Astrocyte (in vitro differentiated cells and primary cell): ENCODE results near the gene SENP3. TPM values are rescaled to one million over a fixed set of nuclear protein-coding genes. Genes with fewer than 3 reads are reported as not detected.
A peak's percentile ranks its signal among the peaks of the same experiment; 100 is the strongest.

Experiments
- DNase-seq: peaks from one replicate; pipeline ENCODE4 v3.0.0-alpha.2; 2010; ENCODE audit warnings: low read depth
- FAIRE-seq: peaks from 2 replicates; lab custom pipeline; 2011; peaks lifted over from hg19 to GRCh38; lab: Jason Lieb, UNC
- H2AFZ ChIP-seq: 2 replicates; pipeline ENCODE4 v1.6.0; 2012; ENCODE audit warnings: low read depth, low read length, inconsistent platforms
- H3K27ac ChIP-seq: 2 replicates; pipeline ENCODE4 v1.5.1; 2011; ENCODE audit warnings: low read depth, low read length, inconsistent platforms
- H3K27me3 ChIP-seq: 2 replicates; pipeline ENCODE4 v1.6.0; 2011; ENCODE audit warnings: low read length, inconsistent platforms; ENCODE audit not compliant: insufficient read depth
- H3K36me3 ChIP-seq: 2 replicates; pipeline ENCODE4 v1.5.1; 2011; ENCODE audit warnings: low read length, inconsistent platforms; ENCODE audit not compliant: insufficient read depth
- H3K4me1 ChIP-seq: 2 replicates; pipeline ENCODE4 v1.5.1; 2011; ENCODE audit warnings: low read length, inconsistent platforms; ENCODE audit not compliant: insufficient read depth
- H3K4me2 ChIP-seq: 2 replicates; pipeline ENCODE4 v1.6.0; 2012; ENCODE audit warnings: low read length, inconsistent platforms
- H3K4me3 ChIP-seq: 2 replicates; pipeline ENCODE4 v1.5.1; 2011; ENCODE audit warnings: low read depth, mild to moderate bottlenecking, low read length, inconsistent platforms; ENCODE audit not compliant: insufficient read depth
- H3K79me2 ChIP-seq: 2 replicates; pipeline ENCODE4 v1.6.0; 2012; ENCODE audit warnings: mild to moderate bottlenecking, low read length, inconsistent platforms; ENCODE audit not compliant: insufficient read depth
- H3K9ac ChIP-seq: 2 replicates; pipeline ENCODE4 v1.6.0; 2012; ENCODE audit warnings: mild to moderate bottlenecking, low read length, inconsistent platforms
- H3K9me3 ChIP-seq: 2 replicates; pipeline ENCODE4 v1.5.1; 2012; ENCODE audit warnings: low read depth, mild to moderate bottlenecking, low read length, inconsistent platforms; ENCODE audit not compliant: insufficient read depth
- H4K20me1 ChIP-seq: 2 replicates; pipeline ENCODE4 v1.6.0; 2012; ENCODE audit warnings: low read length, inconsistent platforms; ENCODE audit not compliant: insufficient read depth
- H3K27ac Mint-ChIP-seq: one replicate; pipeline ENCODE4 v1.8.0; 2021; ENCODE audit warnings: mild to moderate bottlenecking, mixed read lengths; ENCODE audit not compliant: unreplicated experiment
- H3K27me3 Mint-ChIP-seq: one replicate; pipeline ENCODE4 v1.8.0; 2021; ENCODE audit warnings: low read depth, mixed read lengths; ENCODE audit not compliant: unreplicated experiment
- H3K36me3 Mint-ChIP-seq: one replicate; pipeline ENCODE4 v1.8.0; 2021; ENCODE audit warnings: low read depth, mixed read lengths; ENCODE audit not compliant: unreplicated experiment
- H3K4me1 Mint-ChIP-seq: one replicate; pipeline ENCODE4 v1.8.0; 2021; ENCODE audit warnings: low read depth, mixed read lengths; ENCODE audit not compliant: unreplicated experiment
- H3K4me3 Mint-ChIP-seq: one replicate; pipeline ENCODE4 v1.8.0; 2021; ENCODE audit warnings: mild to moderate bottlenecking, moderate library complexity, mixed read lengths; ENCODE audit not compliant: unreplicated experiment
- H3K9me3 Mint-ChIP-seq: one replicate; pipeline ENCODE4 v1.8.0; 2021; ENCODE audit warnings: mild to moderate bottlenecking, mixed read lengths; ENCODE audit not compliant: unreplicated experiment
- EZH2 ChIP-seq: IDR thresholded peaks from 2 replicates; pipeline ENCODE4 v1.6.1; 2012; ENCODE audit warnings: mild to moderate bottlenecking, low read length, inconsistent platforms; ENCODE audit not compliant: insufficient read depth
- total RNA-seq: library from RNA; stranded (reverse); gene quantifications from 2 replicates; pipeline ENCODE4 v1.2.1, GENCODE V29; 2021
- TF ChIP-seq, protein P1 (sequence below): IDR thresholded peaks from 2 replicates; pipeline ENCODE4 v1.5.1; 2011; ENCODE audit warnings: low read depth, mild to moderate bottlenecking, inconsistent platforms, low read length, moderate library complexity; ENCODE audit not compliant: insufficient read depth

Gene SENP3
- total RNA-seq, 1 donor from 2014 or later = 51.4 TPM

- Histone ChIP-seq H3K4me1 (peaks cover 37% of the 10 kb centered on the region), H3K4me2 (peak overlapping the region; percentile 97), H3K27ac (peak overlapping the region; percentile 43), H3K9ac (peak overlapping the region; percentile 100), H3K79me2 (peaks cover 85% of the 10 kb centered on the region), H3K9me3 (no peaks in the 10 kb centered on the region), H3K4me3 (peak overlapping the region; percentile 88), H3K27me3 (no peaks in the 10 kb centered on the region), H2AFZ (no peak overlapping the region), H3K36me3 (peaks cover 62% of the 10 kb centered on the region), H4K20me1 (peaks cover 72% of the 10 kb centered on the region)
- H3K4me3 Mint-ChIP-seq = peak overlapping the region; percentile 97
- H3K4me1 Mint-ChIP-seq = peaks cover 46% of the 10 kb centered on the region
- H3K27ac Mint-ChIP-seq = peak overlapping the region; percentile 78
- H3K9me3 Mint-ChIP-seq = no peaks in the 10 kb centered on the region
- no peak for FAIRE-seq
- TF ChIP-seq EZH2 = no peak
- TF ChIP-seq, protein P1, sequence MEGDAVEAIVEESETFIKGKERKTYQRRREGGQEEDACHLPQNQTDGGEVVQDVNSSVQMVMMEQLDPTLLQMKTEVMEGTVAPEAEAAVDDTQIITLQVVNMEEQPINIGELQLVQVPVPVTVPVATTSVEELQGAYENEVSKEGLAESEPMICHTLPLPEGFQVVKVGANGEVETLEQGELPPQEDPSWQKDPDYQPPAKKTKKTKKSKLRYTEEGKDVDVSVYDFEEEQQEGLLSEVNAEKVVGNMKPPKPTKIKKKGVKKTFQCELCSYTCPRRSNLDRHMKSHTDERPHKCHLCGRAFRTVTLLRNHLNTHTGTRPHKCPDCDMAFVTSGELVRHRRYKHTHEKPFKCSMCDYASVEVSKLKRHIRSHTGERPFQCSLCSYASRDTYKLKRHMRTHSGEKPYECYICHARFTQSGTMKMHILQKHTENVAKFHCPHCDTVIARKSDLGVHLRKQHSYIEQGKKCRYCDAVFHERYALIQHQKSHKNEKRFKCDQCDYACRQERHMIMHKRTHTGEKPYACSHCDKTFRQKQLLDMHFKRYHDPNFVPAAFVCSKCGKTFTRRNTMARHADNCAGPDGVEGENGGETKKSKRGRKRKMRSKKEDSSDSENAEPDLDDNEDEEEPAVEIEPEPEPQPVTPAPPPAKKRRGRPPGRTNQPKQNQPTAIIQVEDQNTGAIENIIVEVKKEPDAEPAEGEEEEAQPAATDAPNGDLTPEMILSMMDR = no peak
- H3K36me3 Mint-ChIP-seq = peaks cover 40% of the 10 kb centered on the region
- no peaks in the 10 kb centered on the region for H3K27me3 Mint-ChIP-seq
- DNase-seq = no peak
These were observed 12.6 kb downstream of the SENP3 start for GRCh38 chr17:7574176-7574953.

DNA sequence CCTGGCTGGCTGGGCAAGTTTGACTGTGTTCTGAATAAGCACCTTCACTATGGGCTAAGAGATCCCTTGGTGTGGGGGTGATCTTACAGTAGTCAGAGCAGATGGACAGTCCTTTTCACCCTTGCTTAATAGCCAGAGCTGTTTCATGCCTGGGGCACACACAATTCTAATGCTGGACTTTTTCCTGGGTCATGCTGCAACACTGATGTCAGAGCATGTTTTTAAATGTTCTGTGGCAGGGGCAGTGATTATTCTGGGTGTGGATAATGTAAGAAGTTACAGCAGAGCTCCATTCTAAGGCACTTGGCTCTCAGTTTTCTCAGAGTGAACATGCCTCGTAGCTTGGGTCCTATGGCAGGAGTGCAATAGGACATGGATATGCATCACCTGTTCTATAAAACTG lies 13.8 kb downstream of the SENP3 start:
- H3K27me3 Mint-ChIP-seq = no peaks in the 10 kb centered on the region

More for the DNA sequence above, 13.8 kb downstream of the SENP3 start:
- no peak for TF ChIP-seq EZH2
- TF ChIP-seq, protein P1 = no peak
- no peaks in the 10 kb centered on the region for H3K9me3 ChIP-seq
- peaks cover 45% of the 10 kb centered on the region for H3K4me1 ChIP-seq
- Mint-ChIP-seq H3K27ac (peak overlapping the region; percentile 34), H3K4me1 (peaks cover 48% of the 10 kb centered on the region), H3K9me3 (no peaks in the 10 kb centered on the region), H3K4me3 (peak overlapping the region; percentile 97), H3K36me3 (peaks cover 40% of the 10 kb centered on the region)
- no peak overlapping the region for H2AFZ ChIP-seq
- peaks cover 73% of the 10 kb centered on the region for H4K20me1 ChIP-seq
- H3K36me3 ChIP-seq = peaks cover 56% of the 10 kb centered on the region
- DNase-seq (no peak), FAIRE-seq (no peak)
- peak overlapping the region; percentile 100 for H3K9ac ChIP-seq
- peak overlapping the region; percentile 97 for H3K4me2 ChIP-seq
- peak overlapping the region; percentile 88 for H3K4me3 ChIP-seq
- no peaks in the 10 kb centered on the region for H3K27me3 ChIP-seq
- peaks cover 83% of the 10 kb centered on the region for H3K79me2 ChIP-seq
- H3K27ac ChIP-seq = no peak overlapping the region
